NCI-H1930 (cell line): Measurements from ENCODE around the gene TMEM91.

ENCODE experiments used
- DNase-seq, 2 experiments: peaks; one replicate each; lab custom pipeline; 2025; lab: John Stamatoyannopoulos, UW

Gene TMEM91

GRCh38 chr19:41411100-41411967, 35.0 kb downstream of the TMEM91 start:
- no peak for DNase-seq

- DNase-seq = no peak
These were observed 35.6 kb downstream of the TMEM91 start for GRCh38 chr19:41411968-41412265.

- no peak for DNase-seq
These were observed 36.6 kb downstream of the TMEM91 start for GRCh38 chr19:41412953-41413352.

- DNase-seq = no peak
These were observed 37.6 kb downstream of the TMEM91 start for GRCh38 chr19:41413947-41414346.

GRCh38 chr19:41414461-41414860, 38.1 kb downstream of the TMEM91 start:
- DNase-seq = no peak

- DNase-seq = no peak
These were observed 38.8 kb downstream of the TMEM91 start for GRCh38 chr19:41415154-41415571.

- no peak for DNase-seq
These were observed 39.9 kb downstream of the TMEM91 start for GRCh38 chr19:41416194-41416674.

GRCh38 chr19:41420101-41420880, 44.0 kb downstream of the TMEM91 start:
- DNase-seq = no peak

GRCh38 chr19:41421314-41421713, 45.0 kb downstream of the TMEM91 start:
- DNase-seq = no peak

- no peak for DNase-seq
These were observed 45.6 kb downstream of the TMEM91 start for GRCh38 chr19:41421973-41422372.

- DNase-seq = no peak
These were observed 46.1 kb downstream of the TMEM91 start for GRCh38 chr19:41422456-41422855.

- no peak for DNase-seq
These were observed 46.6 kb downstream of the TMEM91 start for GRCh38 chr19:41422955-41423354.

GRCh38 chr19:41424335-41425173, 48.2 kb downstream of the TMEM91 start:
- no peak for DNase-seq

GRCh38 chr19:41425174-41426115, 49.1 kb downstream of the TMEM91 start:
- DNase-seq = no peak

GRCh38 chr19:41426116-41426841, 49.9 kb downstream of the TMEM91 start:
- no peak for DNase-seq

GRCh38 chr19:41426952-41427646, 50.8 kb downstream of the TMEM91 start, which contains the start of gene B3GNT8:
Gene B3GNT8 (minus strand): TSS chr19:41427374. CDS start chr19:41426778, 596 bp downstream.
- DNase-seq = no peak

- no peak for DNase-seq
These were observed 51.5 kb downstream of the TMEM91 start for GRCh38 chr19:41427647-41428480.

- no peak for DNase-seq
These were observed 52.1 kb downstream of the TMEM91 start for GRCh38 chr19:41428481-41428859.

- no peak for DNase-seq
These were observed 54.6 kb downstream of the TMEM91 start for GRCh38 chr19:41430922-41431321.
